Ovary (tissue), 9 donors: ENCODE results near the gene ETV3. TPM values are rescaled to one million over a fixed set of nuclear protein-coding genes. Genes with fewer than 3 reads are reported as not detected.

Source experiments
- DNase-seq, 5 donors: peaks; one replicate each; pipeline ENCODE4 v3.0.0-alpha.2; 2019 to 2020
- H3K27ac ChIP-seq, 2 donors: fragments of 200-600 bp; one replicate each; pipeline versions ENCODE4 v1.5.1 to v1.8.0; 2019 to 2022
- H3K27me3 ChIP-seq: fragments of 200-600 bp; one replicate; pipeline ENCODE4 v1.8.0; 2022
- H3K36me3 ChIP-seq: fragments of 200-600 bp; sonication (generic); one replicate; pipeline ENCODE4 v1.5.1; 2019
- H3K4me1 ChIP-seq: one replicate; pipeline ENCODE4 v1.8.1; 2013; ENCODE audit warnings: mild to moderate bottlenecking, moderate library complexity; ENCODE audit not compliant: insufficient read depth
- H3K4me3 ChIP-seq: fragments of 200-600 bp; sonication (generic); one replicate; pipeline ENCODE4 v1.5.1; 2017
- H3K9me3 ChIP-seq, 2 donors: fragments of 200-600 bp in 1 of 2; sonication (generic) in 1 of 2; one replicate each; pipeline versions ENCODE4 v1.5.1 to v1.8.1; 2013 to 2019; ENCODE audit warnings: mild to moderate bottlenecking in 1 of 2, moderate library complexity in 1 of 2
- EP300 ChIP-seq: sonication (generic); formaldehyde crosslinking; IDR thresholded peaks from one replicate; pipeline ENCODE4 v1.6.1; 2017; ENCODE audit warnings: antibody characterized with exemption
- POLR2A ChIP-seq: fragments of 450-650 bp; IDR thresholded peaks from one replicate; pipeline ENCODE4 v1.6.1; 2017; ENCODE audit warnings: antibody characterized with exemption, mild to moderate bottlenecking, moderate library complexity
- WGBS, 3 donors: extraction: QIAGEN DNeasy Blood & Tissue Kit in 1 of 3; methylation state at CpG; one replicate each; pipeline versions ENCODE4 v1.1.5 to v1.1.7; 2013 to 2017; 5-methylcytosine and 5-hydroxymethylcytosine counted together
- intact Hi-C, 4 donors: fragments of 100-400 bp; cut with DNase I; formaldehyde crosslinking; loops; one replicate each; pipeline versions ENCODE4 v1.11.0 to v1.15.1; 2022 to 2023
- polyA plus RNA-seq, 2 donors: library from polyadenylated mRNA; stranded (reverse); fragments of 200-250 nt in 1 of 2; fragments of 350-450 nt in 1 of 2; fragmentation: Illumina TruSeq in 1 of 2; extraction: RNeasy Lipid Tissue Mini Kit (QIAGEN cat#74804) in 1 of 2; gene quantifications; one replicate each; pipeline ENCODE4 v1.2.3, GENCODE V29; 2013 to 2014
- total RNA-seq, 7 donors: library from RNA; depleted of rRNA in 2 of 7; stranded (reverse); fragments of >200 nt in 2 of 7; fragmentation: NEBNext Ultra II Directional in 3 of 7; extraction: Animal tissue kit (Norgen Biotek cat#: 25700) in 3 of 7; gene quantifications; one replicate each; pipeline versions ENCODE4 v1.1.0 to v1.2.4, GENCODE V29; 2016 to 2023
- TF ChIP-seq, protein P1 (sequence below), 3 donors: fragments of 450-650 bp in 2 of 3; fragments of 200-600 bp in 1 of 3; IDR thresholded peaks; one replicate each; pipeline versions ENCODE4 v1.5.1 to v1.8.0; 2016 to 2022; ENCODE audit warnings: antibody characterized with exemption in 3 of 3, mild to moderate bottlenecking in 1 of 3
- donor health status: DM: no; HTN: no; CAD: no; lungs with moderate emphysema.
- donor health status: DM: no; HTN: no; CAD: no.
- donor health status: Bipolar disorder and iron deficiency.
- donor health status: DM: yes; HTN: yes; CAD: no.
- donor health status: DM: no; HTN: no; CAD: no.
- donor health status: DM: yes; HTN: yes; CAD: no.

The ETV3 gene
- total and polyA plus RNA-seq, 9 donors = 8.0 to 36.4 (median 22.5) TPM

GRCh38 chr1:157084720-157085119 lies 53.5 kb downstream of the ETV3 start:
- no peak overlapping the region for H3K4me3 ChIP-seq
- 65 to 70% (median 70%) methylated on average over 5 of the region's 5 CpGs for WGBS, 3 donors
- intact Hi-C loops = no loop called here
- no peaks in the 10 kb centered on the region for H3K9me3 ChIP-seq
- H3K27ac ChIP-seq = no peak overlapping the region
- no peaks in the 10 kb centered on the region for H3K27me3 ChIP-seq
- H3K4me1 ChIP-seq = no peaks in the 10 kb centered on the region
- TF ChIP-seq EP300 (no peak), POLR2A (no peak)
- TF ChIP-seq, protein P1, sequence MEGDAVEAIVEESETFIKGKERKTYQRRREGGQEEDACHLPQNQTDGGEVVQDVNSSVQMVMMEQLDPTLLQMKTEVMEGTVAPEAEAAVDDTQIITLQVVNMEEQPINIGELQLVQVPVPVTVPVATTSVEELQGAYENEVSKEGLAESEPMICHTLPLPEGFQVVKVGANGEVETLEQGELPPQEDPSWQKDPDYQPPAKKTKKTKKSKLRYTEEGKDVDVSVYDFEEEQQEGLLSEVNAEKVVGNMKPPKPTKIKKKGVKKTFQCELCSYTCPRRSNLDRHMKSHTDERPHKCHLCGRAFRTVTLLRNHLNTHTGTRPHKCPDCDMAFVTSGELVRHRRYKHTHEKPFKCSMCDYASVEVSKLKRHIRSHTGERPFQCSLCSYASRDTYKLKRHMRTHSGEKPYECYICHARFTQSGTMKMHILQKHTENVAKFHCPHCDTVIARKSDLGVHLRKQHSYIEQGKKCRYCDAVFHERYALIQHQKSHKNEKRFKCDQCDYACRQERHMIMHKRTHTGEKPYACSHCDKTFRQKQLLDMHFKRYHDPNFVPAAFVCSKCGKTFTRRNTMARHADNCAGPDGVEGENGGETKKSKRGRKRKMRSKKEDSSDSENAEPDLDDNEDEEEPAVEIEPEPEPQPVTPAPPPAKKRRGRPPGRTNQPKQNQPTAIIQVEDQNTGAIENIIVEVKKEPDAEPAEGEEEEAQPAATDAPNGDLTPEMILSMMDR (IDR thresholded peaks at IDR 0.05) = no peak
- DNase-seq = no peak
- H3K36me3 ChIP-seq = no peaks in the 10 kb centered on the region

DNA sequence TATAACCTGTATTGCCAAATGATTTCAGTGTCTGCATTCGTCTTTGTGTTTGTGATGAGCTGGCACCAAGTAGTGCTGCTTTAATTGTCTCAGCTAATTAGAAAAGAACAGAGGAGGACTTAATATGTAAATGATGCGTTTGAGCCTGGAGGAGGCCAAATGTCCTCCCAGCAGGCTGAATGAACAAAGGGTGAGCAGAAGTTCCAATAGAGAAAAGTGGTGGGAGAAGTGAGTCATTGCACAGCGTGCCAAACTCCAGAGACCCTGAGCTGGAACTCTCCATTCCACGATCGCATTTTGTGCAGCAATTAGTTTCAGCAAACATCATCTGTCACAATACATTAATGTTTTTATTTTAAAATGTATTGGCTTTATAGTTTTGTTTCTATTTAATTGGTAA lies 56.5 kb downstream of the ETV3 start:
- no peaks in the 10 kb centered on the region for H3K27me3 ChIP-seq
- no peak overlapping the region for H3K27ac ChIP-seq
- 71 to 77% (median 75%) methylated on average over 5 of the region's 5 CpGs for WGBS, 3 donors
- DNase-seq = no peak
- H3K36me3 ChIP-seq = no peaks in the 10 kb centered on the region
- no peaks in the 10 kb centered on the region for H3K9me3 ChIP-seq
- intact Hi-C loops = no loop called here
- H3K4me1 ChIP-seq = no peaks in the 10 kb centered on the region
- TF ChIP-seq, protein P1 (IDR thresholded peaks at IDR 0.05) = no peak
- TF ChIP-seq EP300 = no peak
- TF ChIP-seq POLR2A = no peak
- H3K4me3 ChIP-seq = no peak overlapping the region

DNA sequence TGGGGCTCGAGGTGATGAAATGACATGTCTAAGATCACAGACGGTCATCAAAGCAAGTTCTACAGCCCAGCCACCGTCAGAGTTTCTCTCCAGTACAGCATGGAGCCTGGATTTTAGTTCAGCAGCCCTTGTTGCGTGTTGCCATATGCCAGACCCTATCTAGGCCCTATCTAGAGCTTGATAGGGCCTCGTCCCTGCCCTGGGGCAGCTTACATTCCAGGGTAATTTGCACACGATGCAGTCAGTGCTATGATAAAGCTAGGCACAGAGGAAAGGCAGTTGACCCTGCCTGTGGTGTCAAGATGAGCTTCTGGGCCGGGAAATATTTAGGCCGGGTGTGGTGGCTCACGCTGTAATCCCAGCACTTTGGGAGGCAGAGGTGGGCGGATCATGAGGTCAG lies 57.5 kb downstream of the ETV3 start:
- H3K4me3 ChIP-seq = no peak overlapping the region
- no peak for DNase-seq
- H3K36me3 ChIP-seq = no peaks in the 10 kb centered on the region
- TF ChIP-seq, protein P1 (IDR thresholded peaks at IDR 0.05) = no peak
- no peak for TF ChIP-seq EP300
- no peak for TF ChIP-seq POLR2A
- intact Hi-C loops = no loop called here
- H3K27me3 ChIP-seq = no peaks in the 10 kb centered on the region
- no peaks in the 10 kb centered on the region for H3K9me3 ChIP-seq
- H3K4me1 ChIP-seq = no peaks in the 10 kb centered on the region
- H3K27ac ChIP-seq = no peak overlapping the region
- 67 to 90% (median 83%) methylated on average over 10 of the region's 10 CpGs for WGBS, 3 donors

DNA sequence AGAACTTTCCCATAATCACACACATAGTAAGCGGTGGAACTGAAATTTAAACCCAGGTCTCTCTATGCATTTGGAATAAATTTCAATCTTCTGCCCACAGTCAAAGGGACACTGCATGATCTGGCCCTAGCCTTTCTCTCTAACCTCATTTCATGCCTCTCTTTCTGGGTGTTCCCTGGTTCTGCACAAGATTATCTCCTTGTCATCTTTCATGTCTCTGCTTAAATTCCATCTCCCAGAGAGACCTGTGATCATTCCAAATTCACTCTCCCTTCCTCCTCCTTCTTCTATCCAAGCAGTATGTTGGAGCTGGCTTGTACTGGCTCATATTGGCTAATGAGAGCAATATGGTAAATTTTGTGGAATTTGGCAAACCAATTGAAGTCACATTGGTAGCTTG lies 60.8 kb downstream of the ETV3 start:
- Histone ChIP-seq H3K36me3 (no peaks in the 10 kb centered on the region), H3K27ac (no peak overlapping the region), H3K9me3 (no peaks in the 10 kb centered on the region), H3K4me3 (no peak overlapping the region), H3K27me3 (no peaks in the 10 kb centered on the region), H3K4me1 (peaks cover 3% of the 10 kb centered on the region)
- intact Hi-C loops = no loop called here
- 94 to 96% (median 95%) methylated on average over 1 of the region's 1 CpG for WGBS, 3 donors
- TF ChIP-seq, protein P1 (IDR thresholded peaks at IDR 0.05) = no peak
- no peak for TF ChIP-seq EP300
- no peak for TF ChIP-seq POLR2A
- no peak for DNase-seq
